Stimulated activated CD8-positive, alpha-beta memory T cell treated with anti-CD3 and anti-CD28 coated beads, Interleukin-15, amount 100 ng/mL, for 48 hours (primary cell): ENCODE results near the gene CD200R1L.

ENCODE experiments used
- DNase-seq, 2 donors: peaks; one replicate each; pipeline ENCODE4 v3.0.0-alpha.2; 2020; ENCODE audit warnings: low read depth in 2 of 2

Gene CD200R1L

GRCh38 chr3:112791736-112792135 lies 54.9 kb downstream of the CD200R1L start:
- DNase-seq: no peak

DNA sequence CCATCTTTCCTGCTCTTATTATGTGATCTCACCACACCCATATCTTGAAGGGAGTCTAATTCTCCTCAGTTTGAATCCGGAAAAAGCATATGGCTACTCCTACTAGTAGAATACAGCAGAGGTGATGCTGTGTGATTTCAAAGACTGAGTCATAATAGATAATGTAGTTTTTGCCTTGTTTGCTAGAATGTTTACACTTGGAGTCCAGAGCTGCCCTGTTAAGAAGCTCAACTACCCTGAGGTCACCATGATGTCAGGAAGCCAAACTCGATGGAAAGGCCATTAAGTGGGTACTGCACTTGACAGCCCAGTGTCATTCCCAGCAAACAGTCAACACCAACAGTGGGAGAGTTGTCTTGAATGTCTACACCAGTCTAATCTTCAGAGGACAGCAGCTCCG lies 56.9 kb downstream of the CD200R1L start:
- DNase-seq: no peak

DNA sequence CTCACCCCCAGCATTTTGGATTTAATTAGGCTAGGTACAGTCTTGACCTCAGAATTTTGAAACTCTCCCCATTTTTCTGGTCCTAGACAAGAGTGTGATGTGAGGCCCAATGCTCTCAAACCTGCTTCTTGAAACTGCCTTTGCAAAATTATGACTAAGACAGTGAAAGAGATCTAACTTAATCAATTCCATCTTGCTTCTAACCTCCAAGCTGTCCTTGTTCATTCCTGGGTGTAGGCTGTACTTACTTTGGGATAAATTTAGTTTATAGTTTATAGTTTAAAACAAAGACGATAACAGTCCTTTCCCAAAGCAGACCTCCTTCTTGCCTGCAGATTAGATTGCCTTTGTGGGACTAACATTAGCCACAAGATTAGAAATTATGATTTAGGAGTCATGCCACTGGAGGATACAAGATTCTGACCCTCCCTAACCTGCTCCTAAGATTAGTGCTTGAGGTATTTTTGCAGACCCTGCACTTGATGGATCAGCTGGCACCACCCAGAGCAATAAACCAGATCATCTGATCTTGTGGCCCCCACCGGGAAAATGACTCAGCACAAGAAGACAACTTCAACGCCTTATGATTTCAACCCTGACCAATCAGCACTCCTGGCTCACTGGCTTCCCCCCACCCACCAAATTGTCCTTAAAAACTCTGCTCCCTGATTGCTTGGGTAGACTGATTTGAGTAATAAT lies 59.6 kb downstream of the CD200R1L start:
- DNase-seq: no peak

- no peak for DNase-seq
Observed at GRCh38 chr3:112786002-112786590, 60.6 kb downstream of the CD200R1L start.

DNA sequence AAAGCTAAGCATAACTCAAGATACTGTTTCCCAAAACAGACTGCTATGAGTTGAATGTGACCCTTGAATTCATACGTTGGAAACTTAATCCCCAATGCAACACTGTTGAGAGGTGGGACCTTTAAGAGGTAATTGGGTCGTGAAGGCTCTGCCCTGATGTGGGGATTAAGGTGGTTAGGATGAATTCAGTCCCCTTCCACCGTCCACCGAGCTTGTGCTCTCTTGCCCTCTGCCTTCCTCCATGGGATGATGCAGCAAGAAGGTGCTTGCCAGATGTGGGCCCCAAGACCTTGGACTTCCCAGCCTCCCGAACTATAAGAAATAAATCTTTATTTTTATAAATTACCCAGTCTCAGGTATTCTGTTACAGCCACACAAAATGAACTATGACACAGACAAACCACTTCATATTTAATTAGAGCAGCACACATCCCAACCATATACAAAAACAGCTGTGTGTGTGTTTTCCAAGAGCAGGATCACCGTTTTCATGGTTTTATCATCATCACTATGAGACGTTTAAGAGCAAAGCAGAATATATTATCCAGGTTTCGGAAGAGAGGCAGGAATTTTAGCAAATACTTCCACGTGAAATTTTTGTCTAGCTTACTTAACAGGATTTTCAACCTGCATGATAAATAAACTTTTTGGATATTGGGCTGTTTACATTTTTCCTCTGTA lies 61.2 kb downstream of the CD200R1L start:
- no peak for DNase-seq

DNA sequence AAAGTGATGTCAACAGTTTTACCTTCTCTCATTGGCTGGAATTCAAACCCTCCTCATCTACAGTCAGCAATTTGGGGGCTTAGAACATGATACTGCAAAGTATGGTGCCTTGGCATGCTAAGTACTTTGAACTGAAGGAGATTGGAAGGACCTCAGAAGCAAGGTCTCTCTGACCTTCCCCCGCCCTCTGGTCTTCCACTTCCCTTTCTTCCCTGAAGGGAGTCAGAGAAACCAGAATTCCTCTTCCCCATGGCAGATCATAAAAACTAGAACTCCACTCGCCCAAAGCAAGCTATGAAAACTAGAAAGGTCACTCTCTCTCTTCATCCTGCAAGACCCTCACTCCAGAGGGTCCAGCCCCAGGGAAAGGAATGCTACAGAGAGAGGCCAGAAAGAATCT lies 64.2 kb downstream of the CD200R1L start:
- DNase-seq: no peak

GRCh38 chr3:112781599-112781998 lies 65.1 kb downstream of the CD200R1L start:
- DNase-seq: no peak

- no peak for DNase-seq
Observed at GRCh38 chr3:112779558-112780480, 66.8 kb downstream of the CD200R1L start.

DNA sequence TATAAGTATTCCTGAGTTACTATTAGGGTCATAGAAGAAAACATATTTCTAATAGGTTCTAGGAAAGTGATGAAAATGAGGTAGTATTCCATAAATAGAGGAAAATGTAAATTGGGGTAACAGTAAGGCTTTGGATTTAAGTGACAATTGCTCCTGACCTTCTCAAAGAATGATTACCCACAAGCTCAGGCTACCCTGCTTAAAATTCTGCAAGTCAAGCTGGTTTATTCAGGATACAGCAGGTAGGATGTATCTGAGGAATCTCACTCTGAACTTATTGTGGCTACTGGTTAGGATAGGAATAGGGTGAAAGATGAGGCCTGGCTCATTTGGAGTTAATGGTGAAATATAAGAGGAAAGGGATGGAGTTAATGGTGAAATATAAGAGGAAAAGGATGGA lies 67.7 kb downstream of the CD200R1L start:
- no peak for DNase-seq

DNA sequence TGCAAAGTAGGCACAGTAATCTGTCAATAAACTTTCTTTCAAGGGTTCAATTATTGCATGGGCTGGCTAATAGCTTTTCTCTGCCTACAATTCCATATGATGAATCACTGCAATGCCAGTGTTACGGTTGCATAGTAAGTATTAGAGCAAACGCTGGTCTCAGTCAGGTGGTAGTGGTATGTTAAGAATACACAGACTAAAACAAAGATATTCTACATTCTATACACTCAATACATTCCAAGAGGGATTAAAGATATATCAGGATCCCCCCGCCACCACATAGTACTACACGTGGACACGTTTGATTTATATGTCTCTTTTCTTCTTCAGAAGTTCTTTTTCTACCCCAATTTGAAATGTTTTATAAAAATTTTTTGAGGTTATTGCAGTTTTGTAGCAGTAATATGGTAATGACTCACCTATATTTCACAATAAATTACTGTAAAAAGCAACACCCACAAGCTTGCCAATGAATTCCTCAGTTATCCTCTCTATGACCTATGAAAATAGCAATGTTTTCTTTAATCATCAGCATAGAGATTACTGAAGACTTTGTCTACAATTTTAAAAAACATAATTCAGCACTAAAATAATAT lies 68.2 kb downstream of the CD200R1L start:
- DNase-seq: no peak

DNA sequence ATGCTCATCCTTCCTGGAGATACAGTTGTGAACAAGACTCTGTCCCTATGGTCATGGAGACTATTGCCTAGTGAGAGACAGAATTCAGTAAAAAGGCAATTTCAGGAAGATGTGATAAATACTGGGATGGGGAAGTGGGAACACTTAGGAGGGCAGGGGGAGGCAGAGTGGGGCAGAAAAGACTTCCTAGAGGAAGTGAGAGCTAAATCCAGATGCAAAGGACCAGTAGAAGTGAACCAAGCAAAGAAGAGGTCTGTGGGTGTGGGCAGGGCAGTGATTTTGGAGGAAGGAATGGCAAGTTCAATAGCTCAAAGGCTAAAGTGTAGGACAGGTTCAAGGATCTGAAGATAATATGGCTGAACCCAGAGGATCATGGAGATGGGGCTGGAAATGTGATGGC lies 68.9 kb downstream of the CD200R1L start:
- DNase-seq: no peak

DNA sequence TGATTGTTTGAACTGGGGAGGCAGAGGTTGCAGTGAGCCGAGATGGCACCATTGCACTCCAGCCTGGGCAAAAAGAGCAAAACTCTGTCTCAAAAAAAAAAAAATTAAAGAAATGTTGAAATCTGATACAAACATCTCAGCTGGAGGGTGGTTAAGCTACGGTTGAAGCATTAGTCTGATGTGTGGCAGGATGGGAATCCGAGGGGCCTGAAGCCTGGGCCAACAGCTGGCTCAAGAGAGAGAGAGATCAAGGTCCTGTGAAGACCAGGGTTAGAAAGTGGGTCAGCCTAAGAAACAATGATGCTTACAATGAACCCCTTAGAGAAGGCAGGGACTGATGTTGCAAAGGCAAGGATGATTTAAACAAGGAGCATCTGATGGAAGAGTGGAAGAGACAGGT lies 69.8 kb downstream of the CD200R1L start:
- DNase-seq: no peak

DNA sequence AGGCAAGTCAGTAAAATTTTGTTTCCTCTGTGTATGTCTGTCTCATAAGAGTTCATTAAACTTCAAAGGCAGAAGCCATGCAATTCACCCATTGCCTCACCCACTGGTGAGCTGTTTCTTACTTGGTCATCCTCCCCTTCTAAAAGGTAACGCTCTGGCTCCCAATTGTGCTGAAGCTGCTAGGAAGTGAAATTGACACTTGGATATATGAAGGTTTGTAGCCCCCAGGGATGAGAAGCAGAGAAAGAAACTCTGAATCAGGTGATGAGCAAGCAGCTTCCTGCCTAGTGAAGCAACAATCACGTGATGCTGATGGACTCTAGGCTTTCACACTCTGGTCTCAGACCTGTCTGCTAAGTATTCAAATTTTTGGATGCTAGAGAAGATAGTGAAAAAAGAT lies 70.7 kb downstream of the CD200R1L start:
- DNase-seq: no peak

- no peak for DNase-seq
Observed at GRCh38 chr3:112775011-112775742, 71.5 kb downstream of the CD200R1L start.

GRCh38 chr3:112774293-112774926 lies 72.3 kb downstream of the CD200R1L start:
- DNase-seq: no peak

DNA sequence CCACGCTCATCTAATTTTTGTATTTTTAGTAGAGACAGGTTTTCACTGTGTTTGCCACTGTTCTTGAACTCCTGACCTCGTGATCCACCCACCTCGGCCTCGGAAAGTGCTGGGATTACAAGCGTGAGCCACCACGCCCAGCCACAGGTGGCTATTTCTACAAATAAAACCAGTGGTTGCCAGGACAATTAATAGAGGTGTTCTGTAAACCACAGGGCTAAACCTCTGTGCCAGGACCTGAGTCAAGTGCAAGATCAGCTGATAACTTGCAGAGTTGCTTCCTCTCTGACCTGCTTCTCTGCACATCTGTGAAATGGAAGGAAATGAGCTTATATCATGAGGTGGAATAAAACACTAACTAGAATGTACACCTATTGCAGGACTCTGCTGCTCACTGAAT lies 72.8 kb downstream of the CD200R1L start:
- no peak for DNase-seq

DNA sequence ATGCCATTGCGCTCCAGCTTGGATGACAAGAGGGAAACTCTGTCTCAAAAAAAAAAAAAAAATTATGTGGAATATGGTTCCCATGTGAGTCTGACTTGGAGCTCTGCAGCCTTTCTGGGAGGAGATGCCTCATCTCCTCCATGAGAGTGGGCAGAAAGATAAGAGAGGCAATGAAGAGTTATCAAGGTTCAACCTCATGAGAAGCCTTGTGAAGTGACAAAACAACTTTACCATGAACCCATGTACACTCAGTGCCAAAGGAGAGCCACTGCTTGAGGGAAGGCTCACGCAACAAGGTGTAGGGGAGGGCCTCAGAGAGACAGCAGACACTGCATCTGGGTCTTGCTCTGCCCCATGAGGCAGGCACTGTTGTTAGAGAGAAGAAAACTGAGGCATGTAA lies 75.7 kb downstream of the CD200R1L start:
- DNase-seq: no peak

DNA sequence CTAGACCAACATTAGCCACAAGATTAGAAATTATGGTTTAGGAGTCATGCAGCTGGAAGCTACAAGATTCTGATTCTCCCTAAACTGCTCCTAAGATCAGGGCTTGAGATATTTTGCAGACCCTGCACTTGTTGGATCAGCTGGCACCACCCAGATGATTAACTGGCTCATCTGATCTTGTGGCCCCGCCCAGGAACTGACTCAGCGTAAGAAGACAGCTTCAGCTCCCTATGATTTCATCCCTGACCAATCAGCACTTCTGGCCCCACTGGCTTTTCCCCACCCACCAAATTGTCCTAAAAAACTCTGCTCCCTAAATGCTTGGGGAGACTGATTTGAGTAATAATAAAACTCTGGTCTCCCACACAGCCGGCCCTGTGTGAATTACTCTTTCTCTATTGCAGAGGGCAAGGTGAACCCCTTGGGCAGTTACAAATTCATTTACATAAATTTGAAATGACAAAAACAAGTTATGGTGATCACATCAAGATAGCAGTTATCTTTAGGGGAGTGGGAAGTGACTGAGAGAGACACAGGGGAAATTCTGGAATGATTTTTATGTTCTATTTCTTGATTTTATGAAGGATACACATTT lies 76.5 kb downstream of the CD200R1L start:
- DNase-seq: peak; percentile 22 to 43

DNA sequence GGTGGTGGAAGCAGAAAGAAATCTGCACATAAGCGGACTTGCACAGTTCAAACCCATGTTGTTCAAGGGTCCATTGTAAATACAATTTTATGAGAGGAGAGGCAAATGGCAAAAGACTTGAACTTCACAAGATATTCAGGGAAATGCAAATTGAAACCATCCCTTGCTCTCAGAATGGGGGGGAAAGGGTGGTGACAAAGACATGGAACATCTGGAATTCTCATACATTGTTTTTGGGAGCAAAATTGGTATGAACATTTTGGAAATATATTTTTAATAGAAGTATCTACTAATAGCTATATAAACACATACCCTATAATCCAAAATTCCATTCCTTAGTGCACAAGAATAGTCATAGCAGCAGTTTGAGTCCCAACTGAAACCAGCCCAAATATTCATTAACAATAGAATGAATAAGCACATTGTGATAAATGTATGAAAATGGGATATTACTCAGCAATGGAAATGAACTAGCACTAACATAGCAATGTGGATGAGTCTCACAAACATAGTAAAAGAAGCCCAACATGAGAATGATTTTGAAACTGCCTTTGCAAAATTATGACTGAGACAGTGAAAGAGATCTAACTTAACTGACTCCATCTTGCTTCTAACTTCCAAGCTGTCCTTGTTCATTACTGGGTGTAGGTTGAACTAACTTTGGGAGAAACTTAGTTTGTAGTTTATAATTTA lies 77.2 kb downstream of the CD200R1L start:
- DNase-seq: no peak

DNA sequence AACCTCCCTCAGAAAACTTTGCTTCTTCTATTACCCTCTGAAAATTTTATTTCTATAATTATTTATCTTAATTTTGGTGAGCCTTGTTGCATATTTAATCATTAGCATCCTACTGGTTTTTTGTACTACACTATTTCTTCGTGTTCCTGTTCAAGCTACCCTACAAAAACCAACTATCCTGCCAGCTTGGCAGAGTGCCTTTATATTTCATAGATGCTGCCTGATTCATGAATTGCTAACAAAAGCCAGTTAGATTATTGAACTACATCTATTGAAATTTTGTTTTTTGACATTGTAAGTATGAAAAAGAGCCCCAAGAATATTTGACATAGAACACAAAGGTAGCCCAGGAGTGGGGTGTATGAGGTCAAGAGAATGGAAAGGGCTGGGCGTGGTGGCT lies 78.9 kb downstream of the CD200R1L start:
- DNase-seq: no peak
